HEK293T (cell line): Measurements from ENCODE around the gene PTPN4.

ENCODE experiments used
- BHLHE40 ChIP-seq: fragments of 450-650 bp; IDR thresholded peaks from 2 replicates; pipeline ENCODE4 v1.6.1; 2016; ENCODE audit warnings: mild to moderate bottlenecking, moderate library complexity, borderline replicate concordance
- ELF4 ChIP-seq: fragments of 450-650 bp; IDR thresholded peaks from 2 replicates; pipeline ENCODE4 v1.6.1; 2017; ENCODE audit warnings: antibody characterized with exemption
- FOXA1 ChIP-seq: fragments of 450-650 bp; IDR thresholded peaks from 2 replicates; pipeline ENCODE4 v1.6.1; 2016; ENCODE audit warnings: mild to moderate bottlenecking
- FOXK2 ChIP-seq: fragments of 450-650 bp; IDR thresholded peaks from 2 replicates; pipeline ENCODE4 v1.6.1; 2016; ENCODE audit warnings: mild to moderate bottlenecking
- HDGF ChIP-seq: fragments of 450-650 bp; IDR thresholded peaks from 2 replicates; pipeline ENCODE4 v1.6.1; 2017; ENCODE audit warnings: antibody characterized with exemption, borderline replicate concordance
- NFRKB ChIP-seq: fragments of 450-650 bp; IDR thresholded peaks from 2 replicates; pipeline ENCODE4 v1.6.1; 2016; ENCODE audit warnings: mild to moderate bottlenecking, moderate library complexity
- SP1 ChIP-seq: fragments of 450-650 bp; IDR thresholded peaks from 2 replicates; pipeline ENCODE4 v1.6.1; 2017
- TARDBP ChIP-seq: fragments of 450-650 bp; IDR thresholded peaks from 2 replicates; pipeline ENCODE4 v1.6.1; 2016
- ZNF384 ChIP-seq: fragments of 450-650 bp; IDR thresholded peaks from 2 replicates; pipeline ENCODE4 v1.6.1; 2016

DNA sequence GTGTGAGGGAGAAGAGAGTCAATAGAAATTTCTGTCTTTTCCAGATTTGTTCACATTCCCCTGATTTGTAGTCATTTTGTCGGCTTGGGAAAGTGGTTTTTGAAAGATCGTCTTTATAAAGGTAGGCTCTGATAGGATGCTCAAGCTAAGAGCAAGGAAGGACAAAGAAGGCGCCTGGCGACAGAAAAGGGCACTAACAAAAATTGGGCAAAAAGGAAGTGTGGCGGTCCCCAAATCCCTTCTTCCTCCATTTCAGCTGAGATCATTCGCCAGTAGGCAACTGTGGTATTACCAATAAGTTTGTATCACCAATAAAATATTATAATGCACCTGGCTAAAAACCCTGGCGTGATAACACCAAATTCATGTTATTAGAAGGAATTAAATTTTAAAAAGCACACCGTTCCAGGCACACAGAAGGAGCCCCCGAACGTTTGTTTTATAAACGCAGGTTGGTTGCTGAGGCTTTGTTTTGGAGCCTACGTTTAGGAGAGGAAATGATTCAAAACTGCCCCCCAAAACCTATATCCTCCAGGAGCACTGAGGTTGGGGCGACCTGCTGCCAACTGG lies 756 bp upstream of the PTPN4 start:
- TF ChIP-seq NFRKB (no peak), FOXK2 (no peak), SP1 (no peak), ZNF384 (no peak), FOXA1 (no peak), TARDBP (no peak), HDGF (no peak), BHLHE40 (no peak), ELF4 (no peak)
